H7 (cell line): ENCODE measurements around the gene FHL3. TPM values are rescaled to one million over a fixed set of nuclear protein-coding genes. Genes with fewer than 3 reads are reported as not detected.

ENCODE experiments used
- DNase-seq: peaks from one replicate; pipeline ENCODE4 v3.0.0; 2012
- H3K27me3 ChIP-seq: 2 replicates; pipeline ENCODE4 v1.6.0; 2011; ENCODE audit warnings: mild to moderate bottlenecking, low read length; ENCODE audit not compliant: control insufficient read depth, insufficient read depth
- H3K36me3 ChIP-seq: replicated peaks from 2 replicates; pipeline ENCODE4 v1.5.1; 2011; ENCODE audit warnings: low read length; ENCODE audit not compliant: control insufficient read depth, insufficient read depth
- H3K4me3 ChIP-seq: 2 replicates; pipeline ENCODE4 v1.5.1; 2011; ENCODE audit warnings: low read depth, mild to moderate bottlenecking, control low read depth, low read length, moderate library complexity; ENCODE audit not compliant: insufficient read depth
- total RNA-seq: library from RNA; depleted of rRNA; stranded (reverse); fragments of >200 nt; shearing (Covaris generic); gene quantifications from 2 replicates; pipeline ENCODE4 v1.2.3, GENCODE V29; 2014; rRNA removed

The FHL3 gene
- total RNA-seq, 1 experiment from 2014 or later, result 51.5 TPM

DNA sequence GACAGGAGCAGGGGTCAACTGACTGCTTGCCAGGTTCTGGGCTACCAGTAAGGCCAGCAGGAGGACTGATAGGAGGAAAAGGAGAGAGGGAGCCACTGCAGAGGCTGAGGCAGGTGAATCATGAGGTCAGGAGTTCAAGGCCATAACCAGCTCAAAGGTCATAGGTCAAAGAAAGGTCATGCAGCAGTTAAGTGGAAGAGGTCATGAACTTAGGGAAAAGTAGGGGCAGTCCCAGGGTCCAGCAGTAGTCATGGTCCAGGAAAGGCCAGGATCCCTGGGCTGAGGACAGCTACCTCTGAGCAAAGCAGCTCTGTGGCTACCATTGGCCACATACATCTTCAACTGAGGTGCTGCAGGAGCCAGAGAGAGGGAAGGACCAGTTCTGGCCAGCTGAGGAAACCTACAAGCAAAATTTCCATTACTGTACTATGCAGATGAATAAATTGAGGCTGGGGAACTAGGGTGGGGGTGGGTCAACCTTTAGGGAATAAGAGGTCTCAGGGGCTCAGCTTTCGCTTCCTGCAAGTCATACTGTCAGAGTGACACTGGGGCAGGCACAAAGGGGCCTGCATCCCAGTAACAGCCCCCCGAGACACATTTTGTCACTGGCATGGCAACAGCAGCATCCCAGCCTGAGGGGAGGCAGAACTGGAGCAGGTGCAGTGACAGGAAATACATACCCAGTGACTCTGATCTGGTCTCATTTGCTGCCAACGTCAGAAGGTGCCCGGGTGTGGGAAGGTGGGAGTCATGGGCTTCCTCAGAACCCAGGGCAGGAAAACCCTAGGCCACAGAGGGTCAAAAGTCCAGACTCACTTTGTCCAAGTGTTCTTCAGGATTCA lies 53.3 kb downstream of the FHL3 start:
- Histone ChIP-seq H3K36me3 (peaks cover 1% of the 10 kb centered on the region), H3K27me3 (no peaks in the 10 kb centered on the region), H3K4me3 (no peak overlapping the region)
- no peak for DNase-seq

DNA sequence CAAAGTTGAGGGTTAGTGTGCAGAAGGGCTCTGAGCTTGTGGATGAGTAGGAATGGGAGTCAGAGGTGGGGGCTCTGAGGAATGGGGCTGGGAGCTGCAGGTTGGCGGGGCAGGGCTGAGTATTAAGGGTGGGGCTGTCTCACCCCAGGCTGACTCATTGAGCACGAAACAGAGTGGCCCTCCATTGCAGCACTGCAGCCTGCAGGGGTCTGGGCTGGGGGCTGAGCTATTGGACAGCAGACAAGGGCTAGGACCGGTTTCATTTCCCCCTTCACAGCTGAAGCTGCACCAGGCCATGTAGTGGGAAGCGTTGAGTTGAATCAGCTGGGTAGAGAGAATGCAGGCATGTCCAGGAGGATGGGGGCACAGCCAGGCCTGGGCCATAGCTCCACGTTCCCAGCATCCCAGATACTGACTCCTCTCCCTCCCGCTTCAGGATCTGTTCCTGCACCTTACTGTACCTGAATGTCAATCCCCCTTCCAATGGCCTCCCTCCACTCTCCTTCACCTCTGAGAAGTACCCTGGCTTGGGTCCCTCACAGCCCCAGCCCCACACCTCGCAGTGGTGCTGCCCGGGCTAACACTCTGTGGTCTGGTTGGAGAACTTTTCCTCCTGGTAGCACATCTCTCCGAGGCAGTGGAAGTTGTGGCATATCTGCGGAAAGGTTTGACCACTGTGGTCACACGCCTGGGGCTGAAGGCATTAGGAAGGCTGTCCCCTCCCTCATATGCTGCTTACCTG lies 54.1 kb downstream of the FHL3 start:
- Histone ChIP-seq H3K36me3 (no peaks in the 10 kb centered on the region), H3K4me3 (no peak overlapping the region), H3K27me3 (no peaks in the 10 kb centered on the region)
- DNase-seq, result no peak

DNA sequence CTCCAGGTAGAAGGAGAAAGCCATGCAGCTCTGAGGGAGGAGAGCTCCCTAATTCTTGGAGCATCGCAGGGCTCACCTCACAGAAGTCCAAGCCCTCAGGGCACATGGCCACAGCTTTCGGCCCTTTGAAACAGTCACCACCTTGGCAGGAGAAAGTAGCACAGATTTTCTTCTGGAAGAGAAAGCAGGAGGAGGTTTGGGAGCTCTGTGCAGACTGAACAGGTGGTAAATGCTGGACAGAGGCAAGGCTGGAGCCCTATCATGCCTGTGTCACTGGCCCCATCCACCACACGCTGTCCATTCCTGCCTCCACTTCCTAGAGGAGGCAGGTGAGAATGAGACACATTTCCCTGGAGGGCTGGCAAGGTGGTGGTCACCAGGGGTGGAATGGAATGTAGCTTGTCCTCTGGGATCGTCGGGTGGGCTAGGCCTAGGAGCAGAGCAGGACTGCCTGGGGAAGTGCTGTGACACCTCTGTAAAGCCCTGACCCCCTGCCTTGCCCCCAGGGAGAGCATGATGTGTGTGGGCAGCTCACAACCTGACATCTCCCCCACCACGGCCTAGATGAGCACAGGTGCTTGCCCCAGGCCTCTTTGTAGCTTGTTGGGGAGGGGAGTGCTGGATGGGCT lies 55.7 kb downstream of the FHL3 start:
- Histone ChIP-seq H3K36me3 (no peaks in the 10 kb centered on the region), H3K4me3 (no peak overlapping the region), H3K27me3 (no peaks in the 10 kb centered on the region)
- peak; percentile 10 for DNase-seq

DNA sequence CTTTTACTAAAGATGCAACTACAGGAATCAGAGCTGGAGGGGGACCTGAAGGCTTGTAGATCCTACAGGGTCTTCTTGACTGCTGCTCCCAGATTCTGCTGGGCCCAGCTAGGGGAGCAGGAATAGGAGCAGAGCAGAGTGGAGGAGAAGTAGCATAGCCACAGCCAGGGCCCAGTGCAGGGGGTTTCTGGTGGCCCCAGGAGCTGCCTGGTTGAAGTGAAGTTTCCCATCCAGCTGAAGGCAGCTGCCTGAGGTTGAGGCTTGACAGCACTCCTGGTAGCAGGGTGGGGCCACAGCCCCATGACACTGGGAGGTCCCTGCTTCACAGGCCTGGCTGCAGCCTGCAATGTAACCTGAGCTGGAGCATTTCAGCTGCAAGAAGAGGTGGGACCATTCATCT lies 56.5 kb downstream of the FHL3 start:
- peak; percentile 13 for DNase-seq
- H3K27me3 ChIP-seq, result no peaks in the 10 kb centered on the region
- H3K36me3 ChIP-seq, result no peaks in the 10 kb centered on the region
- no peak overlapping the region for H3K4me3 ChIP-seq

DNA sequence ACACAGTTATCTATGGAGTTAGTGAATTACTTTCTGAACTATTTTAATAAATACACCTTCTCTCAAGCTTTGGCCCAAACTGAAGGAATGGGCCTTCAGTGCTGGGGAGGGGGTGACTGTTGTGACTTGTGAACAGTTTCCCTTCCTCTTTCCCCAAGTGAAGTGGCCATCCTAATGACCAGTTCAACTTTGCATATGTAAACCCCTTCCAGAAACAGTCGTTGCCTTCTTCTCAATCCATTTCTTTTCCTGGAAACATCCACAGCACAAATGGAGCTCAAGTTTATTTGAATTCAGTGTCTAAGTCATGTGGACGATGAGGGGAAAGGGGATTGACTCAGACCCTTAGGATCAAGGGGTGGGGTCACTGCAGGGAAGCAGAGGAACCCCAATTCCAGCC lies 57.1 kb downstream of the FHL3 start:
- Histone ChIP-seq H3K27me3 (no peaks in the 10 kb centered on the region), H3K36me3 (peaks cover 2% of the 10 kb centered on the region), H3K4me3 (no peak overlapping the region)
- DNase-seq, result no peak

DNA sequence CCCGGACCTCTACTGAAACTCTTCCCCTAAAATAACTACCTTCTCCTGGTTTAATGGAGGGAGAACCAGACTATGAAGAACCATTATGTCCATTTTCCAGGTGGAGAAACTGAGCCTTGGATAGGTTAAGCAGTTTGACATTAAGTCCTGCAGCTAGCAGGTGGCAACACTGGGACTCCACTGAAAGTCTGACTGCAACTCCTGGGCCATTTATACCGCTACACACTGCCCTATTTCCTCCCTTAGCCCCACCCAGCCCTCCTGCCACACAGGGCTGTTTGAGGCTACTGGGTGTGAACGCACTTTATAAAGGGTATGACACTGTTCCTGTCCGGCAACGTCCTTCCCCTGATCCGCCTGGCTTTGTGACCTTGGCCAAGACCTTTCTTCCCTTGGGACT lies 58.0 kb downstream of the FHL3 start:
- DNase-seq, result peak; percentile 19
- Histone ChIP-seq H3K4me3 (no peak overlapping the region), H3K27me3 (no peaks in the 10 kb centered on the region)

More for the DNA sequence above, 58.0 kb downstream of the FHL3 start:
- H3K36me3 ChIP-seq, result peaks cover 2% of the 10 kb centered on the region

Other genes with a start within 250 kb of the FHL3 start
- 0.15 and 0.21 TPM in 2 replicates for gene EPHA10, start 240.4 kb downstream of the FHL3 start, total RNA-seq
- gene MANEAL, start 211.7 kb downstream of the FHL3 start, total RNA-seq, result 9.9 and 11.6 TPM in 2 replicates
- 70.5 and 94.7 TPM in 2 replicates for gene C1orf122, start 197.7 kb downstream of the FHL3 start, total RNA-seq
- gene YRDC, start 197.3 kb downstream of the FHL3 start, total RNA-seq, result 54.3 and 61.8 TPM in 2 replicates
- 2.7 and 2.9 TPM in 2 replicates for gene MTF1, start 145.9 kb downstream of the FHL3 start, total RNA-seq
- 34.3 and 35.7 TPM in 2 replicates for gene INPP5B, start 58.5 kb downstream of the FHL3 start, total RNA-seq
- gene SF3A3, start 15.5 kb downstream of the FHL3 start, total RNA-seq, result 181 and 196 TPM in 2 replicates
- 70.5 and 87.7 TPM in 2 replicates for gene UTP11, start 7.2 kb upstream of the FHL3 start, total RNA-seq
- gene POU3F1, start 41.3 kb upstream of the FHL3 start, total RNA-seq, result 2.9 and 4.8 TPM in 2 replicates